Measurements from ENCODE around the gene RBM8A. TPM values are rescaled to one million over a fixed set of nuclear protein-coding genes. Genes with fewer than 3 reads are reported as not detected.

RBM8A gene
- total RNA-seq, 1 donor from 2014 or later, result 177 TPM

GRCh38 chr1:145895471-145895870 is 31.8 kb downstream of the RBM8A start:
- Histone ChIP-seq H3K79me2 (ENCODE audit: insufficient read depth, low read length) (no peaks in the 10 kb centered on the region), H3K9me3 (ENCODE audit: insufficient read depth, low read depth, low read length) (no peaks in the 10 kb centered on the region), H3K4me2 (ENCODE audit: low read length) (no peak overlapping the region), H3K9ac (ENCODE audit: low read length) (no peak overlapping the region), H3K4me3 (ENCODE audit: insufficient read depth, low read depth, low read length) (no peak overlapping the region), H3K36me3 (ENCODE audit: insufficient read depth, low read length) (no peaks in the 10 kb centered on the region), H3K27ac (ENCODE audit: low read depth, low read length) (no peak overlapping the region), H2AFZ (ENCODE audit: low read depth, low read length) (no peak overlapping the region), H3K4me1 (ENCODE audit: insufficient read depth, low read length) (peaks cover 24% of the 10 kb centered on the region), H4K20me1 (ENCODE audit: insufficient read depth, low read length) (no peaks in the 10 kb centered on the region), H3K27me3 (ENCODE audit: insufficient read depth, low read length) (no peaks in the 10 kb centered on the region)
- no peak overlapping the region for H3K27ac Mint-ChIP-seq (ENCODE audit: unreplicated experiment)
- peaks cover 11% of the 10 kb centered on the region for H3K27me3 Mint-ChIP-seq (ENCODE audit: low read depth, unreplicated experiment)
- FAIRE-seq, result no peak
- no peak for DNase-seq (ENCODE audit: low read depth)
- no peak overlapping the region for H3K4me3 Mint-ChIP-seq (ENCODE audit: unreplicated experiment)
- peaks cover 5% of the 10 kb centered on the region for H3K36me3 Mint-ChIP-seq (ENCODE audit: low read depth, unreplicated experiment)
- no peak for TF ChIP-seq EZH2 (IDR thresholded peaks at IDR 0.05; ENCODE audit: insufficient read depth, low read length)
- TF ChIP-seq, protein P1, sequence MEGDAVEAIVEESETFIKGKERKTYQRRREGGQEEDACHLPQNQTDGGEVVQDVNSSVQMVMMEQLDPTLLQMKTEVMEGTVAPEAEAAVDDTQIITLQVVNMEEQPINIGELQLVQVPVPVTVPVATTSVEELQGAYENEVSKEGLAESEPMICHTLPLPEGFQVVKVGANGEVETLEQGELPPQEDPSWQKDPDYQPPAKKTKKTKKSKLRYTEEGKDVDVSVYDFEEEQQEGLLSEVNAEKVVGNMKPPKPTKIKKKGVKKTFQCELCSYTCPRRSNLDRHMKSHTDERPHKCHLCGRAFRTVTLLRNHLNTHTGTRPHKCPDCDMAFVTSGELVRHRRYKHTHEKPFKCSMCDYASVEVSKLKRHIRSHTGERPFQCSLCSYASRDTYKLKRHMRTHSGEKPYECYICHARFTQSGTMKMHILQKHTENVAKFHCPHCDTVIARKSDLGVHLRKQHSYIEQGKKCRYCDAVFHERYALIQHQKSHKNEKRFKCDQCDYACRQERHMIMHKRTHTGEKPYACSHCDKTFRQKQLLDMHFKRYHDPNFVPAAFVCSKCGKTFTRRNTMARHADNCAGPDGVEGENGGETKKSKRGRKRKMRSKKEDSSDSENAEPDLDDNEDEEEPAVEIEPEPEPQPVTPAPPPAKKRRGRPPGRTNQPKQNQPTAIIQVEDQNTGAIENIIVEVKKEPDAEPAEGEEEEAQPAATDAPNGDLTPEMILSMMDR (IDR thresholded peaks at IDR 0.05; ENCODE audit: insufficient read depth, low read depth, low read length), result no peak
- H3K9me3 Mint-ChIP-seq (ENCODE audit: unreplicated experiment), result no peaks in the 10 kb centered on the region
- peaks cover 25% of the 10 kb centered on the region for H3K4me1 Mint-ChIP-seq (ENCODE audit: low read depth, unreplicated experiment)

- Histone ChIP-seq H3K79me2 (ENCODE audit: insufficient read depth, low read length) (no peaks in the 10 kb centered on the region), H3K4me3 (ENCODE audit: insufficient read depth, low read depth, low read length) (no peak overlapping the region), H3K36me3 (ENCODE audit: insufficient read depth, low read length) (no peaks in the 10 kb centered on the region), H3K9ac (ENCODE audit: low read length) (no peak overlapping the region), H3K27ac (ENCODE audit: low read depth, low read length) (no peak overlapping the region), H4K20me1 (ENCODE audit: insufficient read depth, low read length) (no peaks in the 10 kb centered on the region), H3K27me3 (ENCODE audit: insufficient read depth, low read length) (no peaks in the 10 kb centered on the region), H3K4me1 (ENCODE audit: insufficient read depth, low read length) (peaks cover 24% of the 10 kb centered on the region), H3K4me2 (ENCODE audit: low read length) (peak overlapping the region; percentile 77), H2AFZ (ENCODE audit: low read depth, low read length) (no peak overlapping the region), H3K9me3 (ENCODE audit: insufficient read depth, low read depth, low read length) (no peaks in the 10 kb centered on the region)
- peaks cover 20% of the 10 kb centered on the region for H3K4me1 Mint-ChIP-seq (ENCODE audit: low read depth, unreplicated experiment)
- H3K36me3 Mint-ChIP-seq (ENCODE audit: low read depth, unreplicated experiment), result peaks cover 8% of the 10 kb centered on the region
- no peaks in the 10 kb centered on the region for H3K9me3 Mint-ChIP-seq (ENCODE audit: unreplicated experiment)
- H3K27ac Mint-ChIP-seq (ENCODE audit: unreplicated experiment), result no peak overlapping the region
- peaks cover 11% of the 10 kb centered on the region for H3K27me3 Mint-ChIP-seq (ENCODE audit: low read depth, unreplicated experiment)
- FAIRE-seq, result no peak
- DNase-seq (ENCODE audit: low read depth), result no peak
- no peak for TF ChIP-seq EZH2 (IDR thresholded peaks at IDR 0.05; ENCODE audit: insufficient read depth, low read length)
- TF ChIP-seq, protein P1 (IDR thresholded peaks at IDR 0.05; ENCODE audit: insufficient read depth, low read depth, low read length), result no peak
- H3K4me3 Mint-ChIP-seq (ENCODE audit: unreplicated experiment), result no peak overlapping the region
Measured at GRCh38 chr1:145893306-145894055, 33.8 kb downstream of the RBM8A start.

DNA sequence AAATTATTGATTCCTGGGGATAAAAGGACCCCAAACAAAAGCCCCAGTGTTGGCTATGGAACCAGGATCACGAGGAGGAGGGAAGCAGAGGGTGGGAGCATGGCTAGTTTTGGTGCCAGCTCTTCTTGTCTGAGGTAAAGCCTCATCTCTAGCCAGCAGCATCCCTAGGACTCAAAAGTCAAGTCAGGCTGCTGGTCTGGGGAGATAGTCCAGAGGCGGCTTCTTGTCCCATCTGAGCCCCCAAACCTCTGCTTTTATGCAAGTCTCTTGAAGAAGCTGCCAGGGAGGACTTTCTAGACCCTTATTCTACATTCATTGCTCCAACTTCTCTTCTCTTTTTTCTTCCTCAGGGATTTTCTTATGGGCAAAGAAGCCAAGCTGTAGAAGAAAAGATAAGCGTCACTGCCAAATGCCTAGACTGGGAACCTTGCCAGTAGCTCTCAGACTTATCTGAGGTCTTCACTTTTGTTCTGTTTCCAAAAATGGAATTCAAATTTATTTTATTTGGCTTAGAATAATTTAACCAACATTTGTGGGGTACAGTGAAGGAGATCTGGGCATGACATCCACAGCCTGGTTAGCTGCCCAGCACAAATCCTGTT is 34.7 kb downstream of the RBM8A start:
- DNase-seq (ENCODE audit: low read depth), result peak; percentile 59
- Histone ChIP-seq H3K36me3 (ENCODE audit: insufficient read depth, low read length) (no peaks in the 10 kb centered on the region), H3K27ac (ENCODE audit: low read depth, low read length) (peak overlapping the region; percentile 86), H3K79me2 (ENCODE audit: insufficient read depth, low read length) (no peaks in the 10 kb centered on the region), H3K9me3 (ENCODE audit: insufficient read depth, low read depth, low read length) (no peaks in the 10 kb centered on the region), H3K4me1 (ENCODE audit: insufficient read depth, low read length) (peaks cover 24% of the 10 kb centered on the region), H3K4me2 (ENCODE audit: low read length) (peak overlapping the region; percentile 77), H3K4me3 (ENCODE audit: insufficient read depth, low read depth, low read length) (peak overlapping the region; percentile 11), H3K27me3 (ENCODE audit: insufficient read depth, low read length) (no peaks in the 10 kb centered on the region), H3K9ac (ENCODE audit: low read length) (peak overlapping the region; percentile 51), H4K20me1 (ENCODE audit: insufficient read depth, low read length) (no peaks in the 10 kb centered on the region), H2AFZ (ENCODE audit: low read depth, low read length) (peak overlapping the region; percentile 15)
- Mint-ChIP-seq H3K4me1 (ENCODE audit: low read depth, unreplicated experiment) (peaks cover 17% of the 10 kb centered on the region), H3K27ac (ENCODE audit: unreplicated experiment) (peak overlapping the region; percentile 94), H3K4me3 (ENCODE audit: unreplicated experiment) (peak overlapping the region; percentile 69), H3K27me3 (ENCODE audit: low read depth, unreplicated experiment) (peaks cover 11% of the 10 kb centered on the region), H3K9me3 (ENCODE audit: unreplicated experiment) (no peaks in the 10 kb centered on the region), H3K36me3 (ENCODE audit: low read depth, unreplicated experiment) (peaks cover 8% of the 10 kb centered on the region)
- no peak for FAIRE-seq
- TF ChIP-seq, protein P1 (IDR thresholded peaks at IDR 0.05; ENCODE audit: insufficient read depth, low read depth, low read length), result no peak
- no peak for TF ChIP-seq EZH2 (IDR thresholded peaks at IDR 0.05; ENCODE audit: insufficient read depth, low read length)

Data from astrocyte (in vitro differentiated cells and primary cell).